ENCODE data around the gene COL16A1.

DNA sequence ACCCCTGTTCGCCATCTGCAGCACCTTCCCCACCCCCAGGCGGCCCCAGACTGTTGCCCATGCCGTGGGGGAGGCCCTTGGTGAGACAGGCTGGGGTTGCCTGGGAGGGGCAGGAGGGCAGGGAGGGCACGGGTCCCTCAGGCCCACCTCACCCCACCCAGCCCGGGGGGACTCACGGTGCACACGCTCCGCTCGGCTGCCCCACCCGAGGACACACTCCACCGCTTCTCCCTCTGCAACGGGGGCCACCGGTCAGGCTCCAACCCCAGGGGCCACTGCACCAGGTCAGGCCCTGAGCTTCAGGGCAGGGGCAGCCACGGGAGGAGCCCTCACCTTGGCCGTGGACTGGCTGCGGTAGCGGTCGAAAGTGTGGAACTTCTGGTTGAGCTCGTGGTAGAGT is 24.0 kb upstream of the COL16A1 start:
- TF ChIP-seq, protein P1, sequence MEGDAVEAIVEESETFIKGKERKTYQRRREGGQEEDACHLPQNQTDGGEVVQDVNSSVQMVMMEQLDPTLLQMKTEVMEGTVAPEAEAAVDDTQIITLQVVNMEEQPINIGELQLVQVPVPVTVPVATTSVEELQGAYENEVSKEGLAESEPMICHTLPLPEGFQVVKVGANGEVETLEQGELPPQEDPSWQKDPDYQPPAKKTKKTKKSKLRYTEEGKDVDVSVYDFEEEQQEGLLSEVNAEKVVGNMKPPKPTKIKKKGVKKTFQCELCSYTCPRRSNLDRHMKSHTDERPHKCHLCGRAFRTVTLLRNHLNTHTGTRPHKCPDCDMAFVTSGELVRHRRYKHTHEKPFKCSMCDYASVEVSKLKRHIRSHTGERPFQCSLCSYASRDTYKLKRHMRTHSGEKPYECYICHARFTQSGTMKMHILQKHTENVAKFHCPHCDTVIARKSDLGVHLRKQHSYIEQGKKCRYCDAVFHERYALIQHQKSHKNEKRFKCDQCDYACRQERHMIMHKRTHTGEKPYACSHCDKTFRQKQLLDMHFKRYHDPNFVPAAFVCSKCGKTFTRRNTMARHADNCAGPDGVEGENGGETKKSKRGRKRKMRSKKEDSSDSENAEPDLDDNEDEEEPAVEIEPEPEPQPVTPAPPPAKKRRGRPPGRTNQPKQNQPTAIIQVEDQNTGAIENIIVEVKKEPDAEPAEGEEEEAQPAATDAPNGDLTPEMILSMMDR (IDR thresholded peaks at IDR 0.05) = no peak
- TF ChIP-seq POLR2A (IDR thresholded peaks at IDR 0.05) = no peak
